Measurements from ENCODE around the gene GALNT5. TPM values are rescaled to one million over a fixed set of nuclear protein-coding genes. Genes with fewer than 3 reads are reported as not detected.

GALNT5 gene
- total RNA-seq, 1 experiment from 2014 or later = 6.8 TPM

DNA sequence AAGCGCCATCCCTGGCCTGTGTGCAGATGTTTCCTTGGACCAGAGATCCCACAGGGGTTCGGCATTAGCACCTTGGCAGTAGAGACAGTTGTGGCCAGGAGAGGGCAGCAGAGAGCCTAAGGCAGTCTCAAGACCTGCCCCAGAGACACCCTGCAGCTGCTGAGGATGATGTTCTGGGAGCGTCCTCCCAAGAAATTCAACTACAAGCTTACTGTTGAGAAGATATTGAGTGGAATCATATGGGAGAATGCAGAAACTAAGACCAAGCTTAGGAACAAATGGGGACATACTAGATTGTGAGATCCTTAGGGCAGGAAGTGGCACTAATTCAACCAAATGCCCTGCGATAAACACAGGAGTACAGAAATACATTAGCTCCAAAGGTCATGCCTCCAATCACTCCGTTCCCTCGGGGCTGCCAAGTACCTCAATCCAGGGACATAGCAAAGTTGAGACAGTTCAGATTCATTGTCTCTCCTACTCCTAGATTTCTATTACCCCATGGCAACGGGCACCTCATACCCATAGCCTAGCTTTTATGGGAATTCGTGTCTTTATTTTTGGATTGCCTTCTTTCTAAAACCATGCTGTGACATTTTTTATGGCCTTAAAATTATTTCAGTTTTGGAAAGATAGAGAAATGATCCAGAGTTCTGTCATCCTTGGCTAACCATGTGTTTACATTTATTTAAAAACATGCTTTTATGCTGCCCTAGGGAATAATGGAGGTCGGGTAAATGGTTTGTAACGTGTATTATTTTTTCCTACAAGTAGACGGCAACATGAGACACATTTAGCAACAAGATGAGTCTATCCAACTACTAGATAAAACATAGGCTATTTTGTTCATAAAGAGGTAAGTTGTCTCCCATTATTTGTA is 70.4 kb downstream of the GALNT5 start:
- Histone ChIP-seq H3K9me3 (no peaks in the 10 kb centered on the region; the same call in 1 of the 2 replicates), H3K36me3 (ENCODE audit: control insufficient read depth, insufficient read depth, low read length) (no peaks in the 10 kb centered on the region), H3K27me3 (replicated peaks; ENCODE audit: control insufficient read depth, insufficient read depth, low read length) (no peaks in the 10 kb centered on the region), H3K4me3 (ENCODE audit: low read depth, low read length) (no peak overlapping the region), H3K4me1 (peaks cover 37% of the 10 kb centered on the region)
- Mint-ChIP-seq H3K27me3 (ENCODE audit: insufficient read depth, unreplicated experiment) (no peaks in the 10 kb centered on the region), H3K4me3 (ENCODE audit: unreplicated experiment) (no peak overlapping the region), H3K27ac (ENCODE audit: unreplicated experiment) (no peak overlapping the region), H3K36me3 (ENCODE audit: insufficient read depth, unreplicated experiment) (no peaks in the 10 kb centered on the region), H3K9me3 (ENCODE audit: unreplicated experiment) (no peaks in the 10 kb centered on the region), H3K4me1 (ENCODE audit: low read depth, unreplicated experiment) (peaks cover 11% of the 10 kb centered on the region)
- intact Hi-C loops (cut with micrococcal nuclease; ENCODE audit: unreplicated experiment) = loop anchor here (1.0 to 2.0 kb wide), 3 partner anchors 8 to 165 kb away; no protein-coding TSS in a partner anchor
- TF ChIP-seq, protein P1, sequence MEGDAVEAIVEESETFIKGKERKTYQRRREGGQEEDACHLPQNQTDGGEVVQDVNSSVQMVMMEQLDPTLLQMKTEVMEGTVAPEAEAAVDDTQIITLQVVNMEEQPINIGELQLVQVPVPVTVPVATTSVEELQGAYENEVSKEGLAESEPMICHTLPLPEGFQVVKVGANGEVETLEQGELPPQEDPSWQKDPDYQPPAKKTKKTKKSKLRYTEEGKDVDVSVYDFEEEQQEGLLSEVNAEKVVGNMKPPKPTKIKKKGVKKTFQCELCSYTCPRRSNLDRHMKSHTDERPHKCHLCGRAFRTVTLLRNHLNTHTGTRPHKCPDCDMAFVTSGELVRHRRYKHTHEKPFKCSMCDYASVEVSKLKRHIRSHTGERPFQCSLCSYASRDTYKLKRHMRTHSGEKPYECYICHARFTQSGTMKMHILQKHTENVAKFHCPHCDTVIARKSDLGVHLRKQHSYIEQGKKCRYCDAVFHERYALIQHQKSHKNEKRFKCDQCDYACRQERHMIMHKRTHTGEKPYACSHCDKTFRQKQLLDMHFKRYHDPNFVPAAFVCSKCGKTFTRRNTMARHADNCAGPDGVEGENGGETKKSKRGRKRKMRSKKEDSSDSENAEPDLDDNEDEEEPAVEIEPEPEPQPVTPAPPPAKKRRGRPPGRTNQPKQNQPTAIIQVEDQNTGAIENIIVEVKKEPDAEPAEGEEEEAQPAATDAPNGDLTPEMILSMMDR (IDR thresholded peaks at IDR 0.05; ENCODE audit: insufficient read depth in 1 of 2, low read depth in 1 of 2, low read length in 1 of 2, severe bottlenecking in 1 of 2, unreplicated experiment in 1 of 2) = peak; percentile 92 to 96
- BruUV-seq (replicated peaks) = no TSS peak
- ChIA-PET POLR2A (no interaction called here), CTCF (interaction anchor here (1.2 to 2.6 kb wide), 6 partner anchors 8 to 165 kb away, joined by 3 to 27 read pairs (median 7); partner anchors contain the start of gene GALNT5)
- peak; percentile 84 to 85 for DNase-seq

DNA sequence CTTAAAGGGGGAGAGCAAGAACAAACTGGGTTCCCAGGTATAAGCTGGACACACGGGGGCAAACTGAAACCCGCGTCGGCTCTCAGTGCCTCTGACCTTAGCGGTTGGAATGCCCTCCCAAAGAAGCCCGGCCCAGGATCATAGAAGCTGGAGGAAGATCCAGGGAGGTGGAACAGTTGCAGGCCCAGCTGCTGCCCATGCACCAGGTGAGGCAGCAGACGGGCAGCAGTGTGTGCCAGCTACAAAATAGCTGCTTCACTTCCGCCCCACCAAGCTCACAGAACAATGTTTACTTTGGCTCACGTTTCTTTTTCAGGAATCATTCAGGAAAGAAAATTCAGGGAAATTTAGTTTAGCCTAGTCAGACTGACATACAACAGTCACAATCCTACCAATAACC is 72.0 kb downstream of the GALNT5 start:
- Mint-ChIP-seq H3K27ac (ENCODE audit: unreplicated experiment) (no peak overlapping the region), H3K27me3 (ENCODE audit: insufficient read depth, unreplicated experiment) (no peaks in the 10 kb centered on the region), H3K4me3 (ENCODE audit: unreplicated experiment) (no peak overlapping the region), H3K9me3 (ENCODE audit: unreplicated experiment) (no peaks in the 10 kb centered on the region), H3K36me3 (ENCODE audit: insufficient read depth, unreplicated experiment) (no peaks in the 10 kb centered on the region), H3K4me1 (ENCODE audit: low read depth, unreplicated experiment) (peaks cover 6% of the 10 kb centered on the region)
- ChIA-PET CTCF (no interaction called here), POLR2A (no interaction called here)
- BruUV-seq (replicated peaks) = no TSS peak
- H3K4me3 ChIP-seq (ENCODE audit: low read depth, low read length) = no peak overlapping the region
- H3K36me3 ChIP-seq (ENCODE audit: control insufficient read depth, insufficient read depth, low read length) = no peaks in the 10 kb centered on the region
- no peaks in the 10 kb centered on the region for H3K27me3 ChIP-seq (replicated peaks; ENCODE audit: control insufficient read depth, insufficient read depth, low read length)
- no peaks in the 10 kb centered on the region; the same call in 1 of the 2 replicates for H3K9me3 ChIP-seq
- intact Hi-C loops (cut with micrococcal nuclease; ENCODE audit: unreplicated experiment) = no loop called here
- DNase-seq = no peak
- H3K4me1 ChIP-seq = peaks cover 20% of the 10 kb centered on the region
- TF ChIP-seq, protein P1 (IDR thresholded peaks at IDR 0.05; ENCODE audit: insufficient read depth in 1 of 2, low read depth in 1 of 2, low read length in 1 of 2, severe bottlenecking in 1 of 2, unreplicated experiment in 1 of 2) = no peak

DNA sequence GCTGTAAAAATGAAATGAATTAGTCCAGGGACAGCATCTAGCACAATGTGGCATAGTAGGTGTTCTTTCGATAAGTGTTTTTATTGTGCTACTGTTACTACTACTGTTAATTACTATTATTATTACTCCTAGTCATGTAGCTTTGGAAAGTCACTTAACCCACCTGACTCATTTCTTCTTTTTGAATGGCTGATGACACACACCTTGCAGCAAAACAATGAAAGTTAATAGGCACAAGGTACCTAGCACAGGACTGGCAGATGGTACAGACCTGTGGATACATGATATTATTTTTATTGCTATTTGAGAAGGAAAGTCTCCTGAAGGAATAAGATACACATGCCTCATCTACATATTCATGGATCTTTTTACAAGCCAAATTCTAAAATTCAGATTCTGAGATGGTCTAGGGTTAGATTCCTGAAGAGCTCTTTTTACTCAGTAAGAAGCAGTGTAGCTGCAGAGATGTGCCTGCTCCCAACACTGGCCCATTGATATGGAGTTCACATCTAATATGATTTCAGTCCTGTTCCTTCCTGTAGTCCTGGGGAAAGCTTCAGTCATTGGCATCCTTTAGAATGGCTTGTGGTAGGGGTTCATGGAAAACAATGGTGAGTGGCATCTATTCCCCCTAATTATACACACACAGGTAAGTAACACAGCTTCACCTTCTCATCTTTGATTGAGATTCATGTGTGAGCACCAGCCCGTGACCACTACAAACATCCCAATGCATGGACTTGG is 76.0 kb downstream of the GALNT5 start:
- H3K4me3 Mint-ChIP-seq (ENCODE audit: unreplicated experiment) = no peak overlapping the region

More for the DNA sequence above, 76.0 kb downstream of the GALNT5 start:
- no peaks in the 10 kb centered on the region for H3K9me3 Mint-ChIP-seq (ENCODE audit: unreplicated experiment)
- TF ChIP-seq, protein P1 (IDR thresholded peaks at IDR 0.05; ENCODE audit: insufficient read depth in 1 of 2, low read depth in 1 of 2, low read length in 1 of 2, severe bottlenecking in 1 of 2, unreplicated experiment in 1 of 2) = no peak
- Histone ChIP-seq H3K9me3 (no peaks in the 10 kb centered on the region; the same call in 1 of the 2 replicates), H3K4me1 (no peaks in the 10 kb centered on the region), H3K36me3 (ENCODE audit: control insufficient read depth, insufficient read depth, low read length) (no peaks in the 10 kb centered on the region), H3K27me3 (replicated peaks; ENCODE audit: control insufficient read depth, insufficient read depth, low read length) (no peaks in the 10 kb centered on the region), H3K4me3 (ENCODE audit: low read depth, low read length) (no peak overlapping the region)
- CTCF ChIA-PET = no interaction called here
- DNase-seq = no peak
- POLR2A ChIA-PET = no interaction called here
- BruUV-seq (replicated peaks) = no TSS peak
- intact Hi-C loops (cut with micrococcal nuclease; ENCODE audit: unreplicated experiment) = no loop called here
- H3K4me1 Mint-ChIP-seq (ENCODE audit: low read depth, unreplicated experiment) = no peaks in the 10 kb centered on the region
- H3K27ac Mint-ChIP-seq (ENCODE audit: unreplicated experiment) = no peak overlapping the region
- no peaks in the 10 kb centered on the region for H3K36me3 Mint-ChIP-seq (ENCODE audit: insufficient read depth, unreplicated experiment)
- H3K27me3 Mint-ChIP-seq (ENCODE audit: insufficient read depth, unreplicated experiment) = no peaks in the 10 kb centered on the region

Measured in Caco-2 (cell line).